Spleen (tissue), 11 donors: ENCODE results near the gene RERE. TPM values are rescaled to one million over a fixed set of nuclear protein-coding genes. Genes with fewer than 3 reads are reported as not detected.
A peak's percentile ranks its signal among the peaks of the same experiment; 100 is the strongest.

Source experiments
- DNase-seq: peaks from one replicate; pipeline ENCODE4 v3.0.0-alpha.2; 2020
- H3K27ac ChIP-seq, 8 donors: fragments of 200-600 bp; sonication (generic) in 7 of 8; 1 replicate in 4 of 8; 2 replicates in 4 of 8; pipeline versions ENCODE4 v1.5.0 to v1.8.0; 2016 to 2021; ENCODE audit warnings: inconsistent platforms in 4 of 8, mild to moderate bottlenecking in 4 of 8, moderate library complexity in 1 of 8
- H3K27me3 ChIP-seq, 7 donors: fragments of 200-600 bp; sonication (generic) in 6 of 7; replicated peaks in 1 of 7; 1 replicate in 4 of 7; 2 replicates in 3 of 7; pipeline versions ENCODE4 v1.5.0 to v1.8.0; 2016 to 2021; ENCODE audit warnings: inconsistent platforms in 3 of 7, mild to moderate bottlenecking in 1 of 7
- H3K36me3 ChIP-seq, 6 donors: fragments of 200-600 bp; sonication (generic) in 5 of 6; 1 replicate in 4 of 6; 2 replicates in 2 of 6; pipeline versions ENCODE4 v1.5.0 to v1.8.0; 2016 to 2021; ENCODE audit warnings: inconsistent platforms in 2 of 6
- H3K4me1 ChIP-seq, 6 donors: fragments of 200-600 bp; sonication (generic) in 5 of 6; 1 replicate in 3 of 6; 2 replicates in 3 of 6; pipeline versions ENCODE4 v1.5.0 to v1.8.0; 2016 to 2021; ENCODE audit warnings: inconsistent platforms in 3 of 6
- H3K4me3 ChIP-seq, 8 donors: fragments of 200-600 bp; sonication (generic) in 7 of 8; 1 replicate in 4 of 8; 2 replicates in 4 of 8; pipeline versions ENCODE4 v1.5.0 to v1.8.0; 2016 to 2021; ENCODE audit warnings: inconsistent platforms in 4 of 8, mild to moderate bottlenecking in 4 of 8, moderate library complexity in 2 of 8
- H3K9me3 ChIP-seq, 8 donors: fragments of 200-600 bp; sonication (generic) in 7 of 8; 1 replicate in 4 of 8; 2 replicates in 4 of 8; pipeline versions ENCODE4 v1.5.0 to v1.8.0; 2016 to 2021; ENCODE audit warnings: inconsistent platforms in 4 of 8
- CTCF ChIP-seq, 11 experiments: fragments of 200-600 bp in 7 of 11; fragments of 450-650 bp in 4 of 11; sonication (generic) in 4 of 11; IDR thresholded peaks in 8 of 11; conservative IDR thresholded peaks in 3 of 11; 1 replicate in 7 of 11; 2 replicates in 4 of 11; pipeline versions ENCODE4 v1.4.0 to v1.8.0; 2016 to 2021; ENCODE audit warnings: antibody characterized with exemption in 11 of 11, inconsistent platforms in 4 of 11, mild to moderate bottlenecking in 1 of 11
- POLR2A ChIP-seq, 3 donors: fragments of 450-650 bp; IDR thresholded peaks; one replicate each; pipeline ENCODE4 v1.5.1; 2017; ENCODE audit warnings: antibody characterized with exemption in 3 of 3, mild to moderate bottlenecking in 1 of 3
- POLR2AphosphoS5 ChIP-seq, 3 donors: sonication (generic); formaldehyde crosslinking; IDR thresholded peaks; one replicate each; pipeline ENCODE4 v1.5.1; 2017; ENCODE audit warnings: antibody characterized with exemption in 3 of 3
- WGBS, 5 donors: extraction: QIAGEN DNeasy Blood & Tissue Kit in 3 of 5; methylation state at CpG; one replicate each; pipeline versions ENCODE4 v1.1.5 to v1.1.7; 2013 to 2018; 5-methylcytosine and 5-hydroxymethylcytosine counted together
- intact Hi-C: fragments of 100-400 bp; cut with DNase I; formaldehyde crosslinking; loops from one replicate; pipeline ENCODE4 v1.15.0; 2023; ENCODE audit warnings: low total_unique reads
- polyA plus RNA-seq, 3 donors: library from polyadenylated mRNA; stranded (reverse); fragments of 200-250 nt; gene quantifications; one replicate each; pipeline ENCODE4 v1.2.1, GENCODE V29; 2013
- total RNA-seq, 7 donors: library from RNA; depleted of rRNA in 3 of 7; stranded (reverse); fragments of >200 nt in 3 of 7; fragmentation: NEBNext Ultra II Directional in 4 of 7; extraction: Animal tissue kit (Norgen Biotek cat#: 25700) in 4 of 7; gene quantifications; one replicate each; pipeline versions ENCODE4 v1.1.0 to v1.2.1, GENCODE V29; 2016 to 2021
- donor health status: healthy with polysubstance abuse.
- donor health status: DM: no; HTN: no; CAD: no; lungs with moderate emphysema.
- donor health status: DM: no; HTN: no; CAD: no.
- donor health status: Bipolar disorder and iron deficiency.
- donor health status: healthy.
- donor health status: DM: no; HTN: no; CAD: no.
- donor health status: DM: yes; HTN: yes; CAD: no.

The RERE gene
- total and polyA plus RNA-seq, 10 donors = 10.3 to 149 (median 117) TPM

DNA sequence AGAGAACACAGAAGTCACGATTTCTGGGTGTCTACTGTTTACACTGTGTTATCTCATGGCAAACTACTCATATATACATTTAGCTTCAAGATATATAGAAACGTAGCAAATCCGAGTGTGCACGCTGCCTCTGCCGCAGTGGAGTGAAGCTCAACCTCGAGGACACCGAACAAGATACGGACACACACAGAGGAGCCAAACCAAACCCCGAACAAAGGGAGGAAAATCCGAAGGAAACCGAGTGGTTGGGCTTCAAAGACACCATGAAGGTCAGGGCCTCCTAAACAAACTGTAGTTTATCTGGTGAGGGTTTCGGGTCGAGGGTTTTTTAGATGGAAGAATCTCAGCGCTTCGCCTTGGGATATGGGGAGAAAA, 465.0 kb downstream of the RERE start:
- Histone ChIP-seq H3K4me1 (peaks cover 8 to 63% (median 35%) of the 10 kb centered on the region in 6 donors), H3K36me3 (peaks cover 0 to 58% (median 45%) of the 10 kb centered on the region in 6 donors), H3K4me3 (no peak overlapping the region), H3K9me3 (no peaks in the 10 kb centered on the region), H3K27me3 (no peaks in the 10 kb centered on the region), H3K27ac (peak overlapping the region; percentile 36 to 85 (median 70))
- no peak for DNase-seq
- intact Hi-C loops = no loop called here
- 62 to 84% (median 69%) methylated on average over 15 of the region's 15 CpGs for WGBS, 5 donors
- TF ChIP-seq CTCF (IDR thresholded peaks at IDR 0.05 in 8 of 11, conservative IDR thresholded peaks at IDR 0.05 in 3 of 11) (no peak), POLR2AphosphoS5 (IDR thresholded peaks at IDR 0.05) (no peak), POLR2A (IDR thresholded peaks at IDR 0.05) (no peak)

DNA sequence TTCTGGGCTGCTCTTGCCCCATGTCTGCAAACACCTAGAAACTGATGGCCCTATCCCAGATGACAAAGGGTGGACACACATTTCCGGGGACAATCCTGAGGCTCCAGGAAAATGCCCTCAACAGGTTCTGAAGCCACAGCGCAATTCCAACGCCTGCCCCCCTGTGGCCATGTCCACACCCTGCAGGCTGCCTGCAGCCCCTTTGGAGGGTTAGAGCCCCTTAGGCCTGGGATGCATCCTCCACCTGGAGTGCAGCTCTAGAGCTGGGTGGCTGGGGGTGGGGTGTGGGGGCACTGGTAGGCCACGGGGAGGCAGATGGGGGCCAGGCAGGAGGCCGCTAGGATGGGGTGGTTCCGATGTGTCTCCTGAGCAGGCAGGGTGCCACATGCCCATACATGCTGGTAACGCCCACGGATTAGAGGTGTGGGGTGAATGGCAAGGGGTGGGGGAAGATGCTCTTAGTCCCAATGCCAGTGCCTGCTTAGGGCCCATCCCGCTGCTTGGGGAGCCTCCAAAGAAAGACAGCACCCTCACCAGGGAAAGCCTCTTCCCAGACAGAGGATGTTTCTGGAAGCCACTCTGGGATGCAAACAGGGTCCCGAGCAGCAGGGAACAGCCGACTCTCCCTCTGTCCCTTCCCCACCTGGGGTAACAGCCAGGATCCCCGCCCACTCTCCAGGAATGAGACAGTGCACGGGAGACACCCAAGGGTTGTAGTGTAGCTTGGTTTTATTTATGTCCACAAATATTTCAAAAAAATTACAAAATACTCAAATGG, 465.6 kb downstream of the RERE start:
- TF ChIP-seq POLR2AphosphoS5 (IDR thresholded peaks at IDR 0.05) (peak; percentile 1 to 40 (median 26)), CTCF (IDR thresholded peaks at IDR 0.05 in 8 of 11, conservative IDR thresholded peaks at IDR 0.05 in 3 of 11) (peak in 8 of 11 experiments; percentile 6 to 68 (median 61)), POLR2A (IDR thresholded peaks at IDR 0.05) (no peak)
- Histone ChIP-seq H3K4me3 (no peak overlapping the region), H3K4me1 (peaks cover 8 to 62% (median 35%) of the 10 kb centered on the region in 6 donors), H3K36me3 (peaks cover 0 to 52% (median 39%) of the 10 kb centered on the region in 6 donors), H3K27me3 (no peaks in the 10 kb centered on the region), H3K9me3 (no peaks in the 10 kb centered on the region), H3K27ac (peak overlapping the region in 7 of 8 donors; percentile 68 to 85 (median 72))
- no peak for DNase-seq
- WGBS, 5 donors = 70 to 87% (median 78%) methylated on average over 10 to 13 of the region's 13 CpGs
- intact Hi-C loops = no loop called here

GRCh38 chr1:8350914-8351684, 466.3 kb downstream of the RERE start:
- intact Hi-C loops = no loop called here
- no peak for DNase-seq

More at GRCh38 chr1:8350914-8351684, 466.3 kb downstream of the RERE start:
- TF ChIP-seq POLR2AphosphoS5 (IDR thresholded peaks at IDR 0.05) = peak; percentile 0 to 74 (median 49)
- no peak for TF ChIP-seq CTCF (IDR thresholded peaks at IDR 0.05 in 8 of 11, conservative IDR thresholded peaks at IDR 0.05 in 3 of 11)
- 88 to 93% (median 92%) methylated on average over 14 to 24 of the region's 24 CpGs for WGBS, 5 donors
- Histone ChIP-seq H3K27me3 (no peaks in the 10 kb centered on the region), H3K27ac (peak overlapping the region in 4 of 8 donors; percentile 68 to 85 (median 77)), H3K36me3 (peaks cover 0 to 44% (median 31%) of the 10 kb centered on the region in 6 donors), H3K9me3 (no peaks in the 10 kb centered on the region), H3K4me3 (no peak overlapping the region), H3K4me1 (peaks cover 8 to 62% (median 35%) of the 10 kb centered on the region in 6 donors)
